Activated CD4-positive, alpha-beta memory T cell treated with anti-CD3 and anti-CD28 coated beads, Interleukin-2, amount 10 ng/mL, durations not matched to agents 7 days and 5 days (primary cell): ENCODE measurements around the gene MEG3. TPM values are rescaled to one million over a fixed set of nuclear protein-coding genes. Genes with fewer than 3 reads are reported as not detected.
A peak's percentile ranks its signal among the peaks of the same experiment; 100 is the strongest.

Experiments
- CTCF ChIA-PET: fragments of 350-600 bp; sonication (Branson Sonifier 250); formaldehyde crosslinking; loops from one replicate; lab custom pipeline; 2021; ENCODE audit warnings: antibody characterized with exemption, inconsistent platforms; lab: Charles Lee
- POLR2A ChIA-PET: fragments of 350-600 bp; sonication (Branson Sonifier 250); formaldehyde crosslinking; loops from one replicate; lab custom pipeline; 2021; ENCODE audit warnings: antibody characterized with exemption; lab: Charles Lee
- DNase-seq: peaks from one replicate; pipeline ENCODE4 v3.0.0-alpha.2; 2020
- H3K27ac Mint-ChIP-seq: one replicate; pipeline ENCODE4 v1.8.0; 2021; ENCODE audit warnings: mild to moderate bottlenecking, mixed read lengths
- H3K27me3 Mint-ChIP-seq: one replicate; pipeline ENCODE4 v1.8.0; 2021; ENCODE audit warnings: mixed read lengths
- H3K36me3 Mint-ChIP-seq: one replicate; pipeline ENCODE4 v1.8.0; 2021; ENCODE audit warnings: low read depth, mixed read lengths
- H3K4me1 Mint-ChIP-seq: one replicate; pipeline ENCODE4 v1.8.0; 2021; ENCODE audit warnings: mixed read lengths
- H3K4me3 Mint-ChIP-seq: one replicate; pipeline ENCODE4 v1.8.0; 2021; ENCODE audit warnings: mild to moderate bottlenecking, mixed read lengths
- H3K9me3 Mint-ChIP-seq: one replicate; pipeline ENCODE4 v1.8.0; 2021; ENCODE audit warnings: mixed read lengths
- total RNA-seq, 2 experiments: library from RNA; stranded (reverse); gene quantifications; one replicate each; pipeline ENCODE4 v1.2.3, GENCODE V29; 2021

MEG3 gene
- not detected for total RNA-seq

DNA sequence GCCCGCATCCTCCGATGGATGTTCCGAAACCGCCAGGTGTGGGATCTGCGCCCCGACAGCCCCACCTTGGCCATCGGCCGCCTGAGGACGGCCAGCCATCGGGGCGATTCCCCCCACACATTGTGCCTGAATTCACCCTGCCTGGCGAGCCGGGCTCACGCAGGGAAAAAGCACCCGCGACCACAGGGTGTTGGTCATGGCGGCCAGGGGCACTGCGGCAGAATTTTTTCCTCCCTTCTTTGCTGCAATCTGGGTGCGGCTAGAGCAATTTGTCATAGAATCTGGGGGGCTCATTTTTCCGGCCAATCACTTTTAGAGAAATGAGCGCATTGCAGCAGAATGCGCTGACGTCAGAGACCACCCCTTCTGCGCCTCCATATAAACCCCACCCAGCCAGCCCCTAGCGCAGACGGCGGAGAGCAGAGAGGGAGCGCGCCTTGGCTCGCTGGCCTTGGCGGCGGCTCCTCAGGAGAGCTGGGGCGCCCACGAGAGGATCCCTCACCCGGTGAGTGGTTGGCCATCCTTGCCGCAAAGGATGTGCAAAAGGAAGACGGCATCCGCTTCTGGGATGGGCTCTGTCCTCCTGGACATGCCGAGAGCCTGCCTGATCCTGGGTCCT lies at the start of gene MEG3:
Gene MEG3 (plus strand): TSS at position 406 of the 619 bp plus-strand sequence.
- Mint-ChIP-seq H3K4me1 (no peaks in the 10 kb centered on the region), H3K9me3 (no peaks in the 10 kb centered on the region), H3K27ac (no peak within 1 kb of the TSS), H3K36me3 (no peaks in the 10 kb centered on the region), H3K4me3 (no peak within 1 kb of the TSS), H3K27me3 (peaks cover 35% of the 10 kb centered on the region)
- no peak for DNase-seq
- ChIA-PET POLR2A (no interaction called here), CTCF (no interaction called here)

DNA sequence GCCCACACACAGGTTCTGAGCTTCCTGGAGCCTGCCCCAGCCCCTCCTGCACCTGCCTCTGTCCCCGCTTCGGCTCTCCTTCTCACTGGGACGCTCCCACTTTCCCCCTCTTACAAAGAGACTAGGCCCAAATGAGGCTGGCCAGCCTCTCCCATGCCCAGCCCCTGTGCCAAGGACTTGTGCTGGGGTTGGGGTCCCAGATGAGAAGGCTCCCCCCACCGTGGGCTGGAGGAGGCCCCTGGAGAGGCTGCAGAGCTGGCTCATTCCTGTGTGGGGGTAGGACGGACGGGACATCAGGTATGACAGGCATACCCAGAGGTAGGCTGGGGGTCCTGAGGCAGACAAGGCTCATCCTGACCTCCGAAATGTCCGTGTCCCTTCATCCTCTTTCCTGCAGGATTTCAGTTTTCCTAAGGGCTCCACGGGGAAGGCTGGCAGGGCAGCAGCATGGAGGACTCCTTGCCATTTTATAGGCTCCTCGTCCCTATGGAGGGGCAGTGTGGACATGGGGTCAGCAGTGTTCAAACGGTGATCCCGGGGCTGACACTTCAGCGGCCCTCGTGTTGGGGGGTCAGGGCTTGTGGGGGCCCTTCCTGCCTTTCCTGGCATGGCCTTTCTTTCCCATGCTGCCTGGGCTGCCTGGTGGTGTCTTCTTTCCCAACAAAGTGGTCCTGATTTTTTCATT lies 49.1 kb upstream of the MEG3 start:
- no peak overlapping the region for H3K4me3 Mint-ChIP-seq
- CTCF ChIA-PET = no interaction called here
- no peaks in the 10 kb centered on the region for H3K27me3 Mint-ChIP-seq
- no peaks in the 10 kb centered on the region for H3K36me3 Mint-ChIP-seq
- H3K4me1 Mint-ChIP-seq = no peaks in the 10 kb centered on the region
- H3K27ac Mint-ChIP-seq = no peak overlapping the region
- POLR2A ChIA-PET = no interaction called here
- no peak for DNase-seq
- no peaks in the 10 kb centered on the region for H3K9me3 Mint-ChIP-seq

DNA sequence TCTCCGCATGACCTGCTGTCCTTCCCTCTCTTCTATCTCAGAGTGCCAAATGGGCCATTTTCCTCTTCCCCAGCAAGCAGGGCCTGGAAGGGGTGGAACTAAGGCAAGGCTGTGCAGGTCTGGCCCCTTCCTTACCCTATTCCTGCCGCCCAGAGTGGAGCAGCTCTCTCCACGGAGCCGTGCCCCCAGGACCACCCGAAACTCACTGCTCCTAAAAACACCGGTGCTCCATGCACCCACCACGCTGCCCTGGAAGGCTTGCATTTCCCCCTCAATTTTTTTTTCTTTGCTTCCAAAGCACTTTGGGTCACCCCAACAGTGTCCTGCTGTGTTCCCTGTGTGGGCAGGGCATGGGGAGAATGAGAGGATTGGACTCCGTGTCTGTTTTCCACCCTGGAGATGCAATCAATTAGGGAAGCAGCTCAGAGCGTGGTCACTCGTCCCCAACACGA lies 48.5 kb upstream of the MEG3 start:
- Mint-ChIP-seq H3K4me3 (no peak overlapping the region), H3K27me3 (no peaks in the 10 kb centered on the region), H3K9me3 (no peaks in the 10 kb centered on the region), H3K36me3 (no peaks in the 10 kb centered on the region), H3K4me1 (no peaks in the 10 kb centered on the region), H3K27ac (no peak overlapping the region)
- ChIA-PET CTCF (no interaction called here), POLR2A (no interaction called here)
- no peak for DNase-seq

DNA sequence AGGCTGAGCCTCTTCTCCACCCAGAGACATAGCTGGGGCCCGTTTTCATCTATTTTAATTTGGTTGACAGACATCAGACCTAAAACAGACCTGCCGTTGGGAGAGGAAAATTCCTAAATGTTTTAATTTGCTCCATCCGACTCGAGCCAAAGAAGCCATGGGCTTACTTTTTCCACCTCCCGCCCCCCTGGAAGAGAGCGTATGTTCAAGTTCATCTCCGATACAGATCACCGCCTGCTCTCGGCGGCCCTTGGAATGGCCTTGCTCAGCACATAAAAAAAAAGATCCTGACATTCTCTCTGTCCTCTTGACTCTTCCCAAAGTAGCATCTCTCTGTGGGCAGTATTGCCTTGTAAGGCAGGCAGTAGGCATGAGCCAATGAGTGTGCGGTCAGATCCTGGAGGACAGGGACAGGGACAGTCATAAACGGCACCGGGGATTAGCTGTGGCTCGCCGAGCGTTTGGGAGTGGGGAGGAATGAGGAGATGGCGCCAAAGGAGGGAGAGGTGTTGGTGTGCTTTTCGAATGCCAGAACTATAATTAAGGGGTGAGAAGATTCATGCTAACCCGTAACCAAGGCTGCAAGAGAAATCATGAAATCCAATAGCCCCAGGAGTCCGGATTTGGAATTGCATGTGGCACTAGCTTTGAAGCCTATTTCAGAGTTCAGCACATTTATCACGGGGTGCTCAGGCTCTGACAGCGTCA lies 47.9 kb upstream of the MEG3 start:
- H3K36me3 Mint-ChIP-seq = no peaks in the 10 kb centered on the region
- H3K4me1 Mint-ChIP-seq = no peaks in the 10 kb centered on the region
- no peak overlapping the region for H3K27ac Mint-ChIP-seq
- no peaks in the 10 kb centered on the region for H3K9me3 Mint-ChIP-seq
- no peaks in the 10 kb centered on the region for H3K27me3 Mint-ChIP-seq
- DNase-seq = no peak
- CTCF ChIA-PET = no interaction called here
- no peak overlapping the region for H3K4me3 Mint-ChIP-seq
- POLR2A ChIA-PET = interaction anchor here (1.1 kb wide), 1 partner anchor 13 kb away, joined by 3 read pairs; no protein-coding TSS in a partner anchor

DNA sequence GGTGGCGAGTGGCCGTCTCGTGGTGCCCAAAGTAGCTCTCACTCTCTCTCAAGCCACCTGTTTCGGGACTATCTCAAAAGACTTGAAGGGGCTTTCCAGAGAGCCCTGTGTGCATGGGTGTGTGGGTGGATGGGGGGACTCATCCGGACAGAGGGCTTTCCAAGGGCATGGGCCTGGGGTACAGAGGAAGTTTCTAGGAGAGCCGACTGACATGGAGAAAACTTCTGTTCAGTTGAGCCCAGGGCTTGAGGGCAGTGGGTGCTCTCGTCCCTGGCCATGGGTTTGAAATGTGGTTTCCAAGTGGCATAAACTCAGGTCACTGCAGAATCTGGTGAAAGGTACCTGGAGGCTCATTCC lies 47.4 kb upstream of the MEG3 start:
- ChIA-PET CTCF (no interaction called here), POLR2A (interaction anchor here (1.1 kb wide), 1 partner anchor 13 kb away, joined by 3 read pairs; no protein-coding TSS in a partner anchor)
- DNase-seq = no peak
- Mint-ChIP-seq H3K27ac (no peak overlapping the region), H3K4me3 (no peak overlapping the region), H3K36me3 (no peaks in the 10 kb centered on the region), H3K27me3 (no peaks in the 10 kb centered on the region), H3K9me3 (no peaks in the 10 kb centered on the region), H3K4me1 (no peaks in the 10 kb centered on the region)

DNA sequence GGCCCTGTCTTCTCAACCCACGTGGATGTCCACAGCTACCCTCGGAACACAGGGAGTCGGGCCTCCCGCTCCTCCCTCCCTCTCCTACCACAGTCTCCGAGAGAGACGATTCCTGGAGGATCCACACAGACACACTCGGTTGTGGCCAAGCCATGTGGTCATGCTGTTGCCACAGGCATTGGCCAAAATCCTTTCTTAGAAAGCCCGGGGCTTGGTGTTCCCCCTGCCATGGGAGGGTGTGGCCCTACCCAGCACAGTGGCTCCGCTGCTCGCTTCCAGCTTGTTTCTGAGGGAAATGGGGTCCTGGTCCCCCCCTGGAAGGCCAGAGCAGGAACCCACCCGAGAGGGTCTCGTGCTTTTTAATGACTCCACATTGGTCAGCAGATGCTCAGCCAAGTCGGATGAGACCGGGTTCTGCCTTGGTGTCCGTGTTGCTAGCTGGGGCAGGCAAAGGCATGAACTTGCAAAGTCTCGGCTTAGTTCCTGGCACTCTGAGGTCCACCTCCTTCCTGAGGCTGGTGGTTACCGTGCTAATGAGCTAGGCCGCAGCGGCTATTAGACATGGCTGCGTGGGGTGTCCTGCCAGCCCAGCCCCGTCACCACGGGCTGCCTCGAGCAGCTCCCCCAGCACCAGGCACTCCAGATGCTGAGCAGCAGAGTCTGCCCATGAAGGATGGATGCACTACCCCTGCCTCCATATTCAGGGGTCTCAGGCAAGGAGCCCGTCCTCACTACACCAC lies 46.8 kb upstream of the MEG3 start:
- Mint-ChIP-seq H3K4me1 (no peaks in the 10 kb centered on the region), H3K27ac (no peak overlapping the region), H3K9me3 (no peaks in the 10 kb centered on the region), H3K4me3 (no peak overlapping the region), H3K36me3 (no peaks in the 10 kb centered on the region), H3K27me3 (no peaks in the 10 kb centered on the region)
- DNase-seq = no peak
- ChIA-PET CTCF (no interaction called here), POLR2A (interaction anchor here (1.1 kb wide), 1 partner anchor 12 kb away, joined by 3 read pairs; no protein-coding TSS in a partner anchor)

DNA sequence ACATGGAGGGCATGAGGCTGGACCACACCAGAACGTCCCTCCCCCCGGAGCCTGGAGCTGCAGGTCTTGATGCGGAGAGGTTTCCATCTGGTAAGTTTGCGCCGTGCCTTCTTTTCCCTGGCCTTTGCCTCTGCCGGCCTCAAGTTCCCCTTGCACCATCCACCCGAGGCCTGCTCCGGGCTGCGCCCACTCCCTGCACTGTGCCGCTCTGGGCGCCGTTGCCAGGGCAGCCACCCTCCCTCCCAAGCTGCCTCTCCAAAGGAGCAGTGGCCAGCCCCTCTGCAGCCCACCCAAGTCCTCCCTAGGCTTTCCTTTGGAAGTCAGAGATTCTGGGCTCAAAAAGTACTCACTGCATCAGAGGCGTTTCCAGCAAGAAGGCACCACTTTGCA lies 46.2 kb upstream of the MEG3 start:
- Mint-ChIP-seq H3K27me3 (no peaks in the 10 kb centered on the region), H3K27ac (no peak overlapping the region), H3K4me3 (no peak overlapping the region), H3K9me3 (no peaks in the 10 kb centered on the region), H3K4me1 (no peaks in the 10 kb centered on the region), H3K36me3 (no peaks in the 10 kb centered on the region)
- POLR2A ChIA-PET = no interaction called here
- DNase-seq = peak; percentile 5
- CTCF ChIA-PET = no interaction called here

DNA sequence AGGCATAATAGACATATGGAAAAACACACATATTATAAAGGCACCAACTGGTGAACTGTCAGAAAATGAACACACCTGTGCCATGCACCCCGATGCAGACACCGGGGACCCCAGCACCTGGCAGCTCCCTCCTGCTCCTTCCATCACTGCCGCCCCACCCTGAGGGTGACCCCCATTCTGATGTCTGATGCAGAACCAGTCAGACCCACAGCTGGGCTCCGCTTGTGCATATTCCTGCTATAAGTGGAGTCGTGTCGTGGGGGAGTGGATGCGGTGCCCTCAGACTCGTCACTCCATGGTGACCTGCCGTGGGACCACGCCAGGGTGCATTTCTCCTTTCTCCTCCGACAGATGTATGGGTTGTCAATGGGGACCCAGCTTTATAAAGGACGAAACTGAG lies 45.7 kb upstream of the MEG3 start:
- Mint-ChIP-seq H3K36me3 (no peaks in the 10 kb centered on the region), H3K27ac (no peak overlapping the region), H3K4me3 (no peak overlapping the region), H3K9me3 (no peaks in the 10 kb centered on the region), H3K4me1 (no peaks in the 10 kb centered on the region), H3K27me3 (no peaks in the 10 kb centered on the region)
- DNase-seq = peak; percentile 13
- CTCF ChIA-PET = no interaction called here
- POLR2A ChIA-PET = no interaction called here

DNA sequence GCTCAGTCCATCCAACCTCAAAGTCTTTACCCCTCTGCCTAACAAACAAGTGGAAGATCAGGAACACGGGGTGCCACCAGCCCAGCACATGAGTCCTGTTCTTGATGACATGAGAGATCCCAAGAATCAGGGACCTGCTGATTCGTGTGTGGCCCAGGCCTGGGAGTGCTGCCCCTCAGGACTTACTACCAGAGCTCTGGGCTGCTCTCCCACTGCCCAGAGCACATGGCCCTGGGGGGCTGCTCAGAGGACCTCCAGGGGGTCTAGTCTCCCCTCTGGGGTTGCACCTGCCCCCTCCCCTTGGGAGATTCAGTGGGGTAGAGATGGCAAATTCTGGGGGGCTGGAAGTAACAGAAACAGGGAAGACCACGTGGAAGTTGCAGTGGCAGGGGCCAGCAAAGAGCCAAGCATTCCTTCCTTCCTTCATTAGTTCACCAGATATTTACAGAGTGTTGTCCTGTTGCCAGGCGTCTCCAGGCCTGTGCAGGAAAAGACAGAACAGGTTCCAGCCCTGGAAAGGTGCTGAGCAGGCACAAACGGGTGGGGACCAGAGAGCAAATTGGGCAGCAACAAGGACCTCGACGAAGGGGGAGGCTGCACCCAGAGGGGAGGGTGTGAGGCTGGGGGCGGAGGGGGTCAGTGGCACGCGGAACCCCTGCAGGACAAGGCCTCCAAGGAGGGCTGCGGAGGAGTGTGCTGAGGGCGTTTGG lies 45.1 kb upstream of the MEG3 start:
- CTCF ChIA-PET = no interaction called here
- H3K4me1 Mint-ChIP-seq = no peaks in the 10 kb centered on the region

DNA sequence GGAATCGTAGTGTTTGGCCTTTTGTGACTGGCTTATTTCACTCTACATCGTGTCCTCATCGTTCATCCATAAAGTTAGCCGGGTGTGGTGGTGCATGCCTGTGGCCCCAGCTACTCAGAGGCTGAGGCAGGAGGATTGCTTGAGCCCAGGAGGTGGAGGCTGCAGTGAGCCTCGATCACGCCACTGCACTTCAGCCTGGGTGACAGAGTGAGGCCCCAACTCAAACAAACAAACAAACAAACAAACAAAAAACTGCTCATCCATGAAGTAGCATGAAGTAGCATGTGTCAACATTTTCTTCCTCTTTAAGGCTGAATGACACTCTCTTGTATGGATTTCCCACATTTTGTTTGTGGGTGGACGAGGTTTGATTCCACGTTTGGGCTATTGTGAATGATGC lies 44.0 kb upstream of the MEG3 start:
- CTCF ChIA-PET = no interaction called here
- POLR2A ChIA-PET = no interaction called here
- Mint-ChIP-seq H3K36me3 (no peaks in the 10 kb centered on the region), H3K27ac (no peak overlapping the region), H3K9me3 (no peaks in the 10 kb centered on the region), H3K4me3 (no peak overlapping the region), H3K4me1 (no peaks in the 10 kb centered on the region), H3K27me3 (no peaks in the 10 kb centered on the region)
- no peak for DNase-seq

More for the DNA sequence above, 45.1 kb upstream of the MEG3 start:
- H3K4me3 Mint-ChIP-seq = no peak overlapping the region
- H3K9me3 Mint-ChIP-seq = no peaks in the 10 kb centered on the region
- peak; percentile 11 for DNase-seq
- POLR2A ChIA-PET = no interaction called here
- no peaks in the 10 kb centered on the region for H3K36me3 Mint-ChIP-seq
- no peak overlapping the region for H3K27ac Mint-ChIP-seq
- no peaks in the 10 kb centered on the region for H3K27me3 Mint-ChIP-seq

DNA sequence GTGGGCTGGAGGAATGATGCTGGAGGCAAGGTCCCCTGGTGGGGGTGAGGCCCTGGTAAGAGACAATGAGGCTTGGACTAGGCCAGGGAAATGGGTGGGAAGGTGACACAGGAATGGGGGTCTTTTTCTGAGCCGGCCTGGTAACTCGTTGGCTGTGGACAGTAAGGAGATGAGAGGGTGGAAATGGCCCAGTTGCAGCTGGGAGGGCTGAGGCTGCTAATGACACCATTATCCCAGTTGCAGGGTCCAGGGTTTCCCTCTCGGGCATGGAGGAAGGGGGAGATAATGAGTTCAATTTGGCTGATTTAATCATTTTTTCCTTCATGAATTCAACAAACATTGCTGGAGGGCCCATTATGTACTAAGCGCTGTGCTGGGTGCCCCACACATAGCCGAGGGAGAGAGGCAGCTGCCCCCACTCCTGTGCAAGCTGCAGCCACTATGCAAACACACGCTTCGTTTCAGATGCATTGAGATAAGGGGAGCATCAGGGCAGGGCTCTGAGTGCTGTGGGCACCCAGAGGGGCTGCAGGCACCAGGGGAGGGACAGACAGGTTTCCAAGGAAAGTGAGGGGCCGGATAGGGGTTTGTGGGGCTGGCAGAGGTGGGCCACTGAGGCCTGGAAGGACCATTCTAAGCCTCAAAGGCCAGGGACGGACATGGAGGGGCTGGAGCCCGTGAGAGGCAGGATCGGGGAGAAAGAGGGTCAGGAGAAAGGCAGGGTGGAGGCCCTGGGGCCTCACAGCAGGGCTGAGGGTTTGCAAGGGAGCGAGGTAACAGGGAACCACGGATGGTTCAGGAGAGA lies 43.2 kb upstream of the MEG3 start:
- no peaks in the 10 kb centered on the region for H3K9me3 Mint-ChIP-seq
- H3K27ac Mint-ChIP-seq = no peak overlapping the region
- POLR2A ChIA-PET = no interaction called here
- H3K27me3 Mint-ChIP-seq = no peaks in the 10 kb centered on the region
- no peak for DNase-seq
- no peak overlapping the region for H3K4me3 Mint-ChIP-seq
- CTCF ChIA-PET = no interaction called here
- H3K36me3 Mint-ChIP-seq = no peaks in the 10 kb centered on the region
- H3K4me1 Mint-ChIP-seq = no peaks in the 10 kb centered on the region
